Peyer's patch (tissue), 4 donors: ENCODE measurements around the gene SDF4.

Experiments used
- CTCF ChIP-seq, 6 experiments: fragments of 450-650 bp in 4 of 6; fragments of 200-600 bp in 2 of 6; sonication (generic) in 1 of 6; IDR thresholded peaks; one replicate each; pipeline ENCODE4 v1.5.1; 2017 to 2019; ENCODE audit warnings: antibody characterized with exemption in 6 of 6, mild to moderate bottlenecking in 3 of 6, moderate library complexity in 1 of 6
- POLR2A ChIP-seq, 2 donors: fragments of 450-650 bp; IDR thresholded peaks; one replicate each; pipeline ENCODE4 v1.5.1; 2017; ENCODE audit warnings: antibody characterized with exemption in 2 of 2, mild to moderate bottlenecking in 2 of 2, moderate library complexity in 2 of 2

DNA sequence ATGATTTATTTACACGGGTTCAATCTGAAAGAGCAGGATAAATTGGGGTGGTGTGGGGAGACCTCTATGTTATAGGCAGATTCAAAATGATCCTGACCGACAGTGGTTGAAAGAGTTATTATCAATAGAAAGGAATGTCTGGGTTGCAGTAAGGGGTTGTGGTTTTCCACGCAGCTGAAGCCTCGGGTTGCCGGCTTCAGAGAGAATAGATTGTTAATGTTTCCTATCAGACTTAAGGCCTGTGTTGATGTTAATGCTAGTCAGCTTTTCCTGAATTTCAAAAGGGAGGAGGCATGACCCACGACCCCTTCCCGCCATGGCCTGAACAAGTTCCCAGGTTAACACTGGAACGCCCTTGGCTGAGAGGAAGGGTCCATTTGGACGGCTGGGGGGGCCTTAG, 44.0 kb upstream of the SDF4 start:
- TF ChIP-seq CTCF (IDR thresholded peaks at IDR 0.05) (no peak), POLR2A (IDR thresholded peaks at IDR 0.05) (no peak)
